ENCODE results near the gene TRIM2. TPM values are rescaled to one million over a fixed set of nuclear protein-coding genes. Genes with fewer than 3 reads are reported as not detected.

Gene TRIM2
- total and polyA plus RNA-seq, 9 donors = 9.5 to 57.5 (median 44.4) TPM

- DNase-seq = no peak
- 98 to 100% (median 99%) methylated on average over 2 of the region's 2 CpGs for WGBS, 3 donors
- H3K4me1 ChIP-seq (ENCODE audit: insufficient read depth) = no peaks in the 10 kb centered on the region
- H3K36me3 ChIP-seq = no peaks in the 10 kb centered on the region
- no peaks in the 10 kb centered on the region for H3K9me3 ChIP-seq
- TF ChIP-seq EP300 (IDR thresholded peaks at IDR 0.05) (no peak), POLR2A (IDR thresholded peaks at IDR 0.05) (no peak), CTCF (IDR thresholded peaks at IDR 0.05) (no peak)
- H3K27me3 ChIP-seq = no peaks in the 10 kb centered on the region
- H3K4me3 ChIP-seq = no peak overlapping the region
- H3K27ac ChIP-seq = no peak overlapping the region
- intact Hi-C loops (cut with DNase I) = no loop called here
Measured at GRCh38 chr4:153365003-153365402, 160.8 kb downstream of the TRIM2 start.

- H3K27me3 ChIP-seq = no peaks in the 10 kb centered on the region
- no peak overlapping the region for H3K27ac ChIP-seq
- intact Hi-C loops (cut with DNase I) = no loop called here
- DNase-seq = no peak
- no peaks in the 10 kb centered on the region for H3K36me3 ChIP-seq
- no peaks in the 10 kb centered on the region for H3K9me3 ChIP-seq
- no peak for TF ChIP-seq EP300 (IDR thresholded peaks at IDR 0.05)
- no peak for TF ChIP-seq POLR2A (IDR thresholded peaks at IDR 0.05)
- no peak for TF ChIP-seq CTCF (IDR thresholded peaks at IDR 0.05)
- 87 to 93% (median 88%) methylated on average over 1 of the region's 1 CpG for WGBS, 3 donors
- no peak overlapping the region for H3K4me3 ChIP-seq
- no peaks in the 10 kb centered on the region for H3K4me1 ChIP-seq (ENCODE audit: insufficient read depth)
Measured at GRCh38 chr4:153366486-153366885, 162.2 kb downstream of the TRIM2 start.

GRCh38 chr4:153367092-153367491 lies 162.8 kb downstream of the TRIM2 start:
- no peak for DNase-seq
- no peaks in the 10 kb centered on the region for H3K36me3 ChIP-seq
- no peak overlapping the region for H3K4me3 ChIP-seq
- H3K9me3 ChIP-seq = no peaks in the 10 kb centered on the region
- no peak for TF ChIP-seq CTCF (IDR thresholded peaks at IDR 0.05)
- TF ChIP-seq POLR2A (IDR thresholded peaks at IDR 0.05) = no peak
- TF ChIP-seq EP300 (IDR thresholded peaks at IDR 0.05) = no peak
- no peak overlapping the region for H3K27ac ChIP-seq
- no peaks in the 10 kb centered on the region for H3K27me3 ChIP-seq
- intact Hi-C loops (cut with DNase I) = no loop called here
- no peaks in the 10 kb centered on the region for H3K4me1 ChIP-seq (ENCODE audit: insufficient read depth)
- 88 to 94% (median 91%) methylated on average over 1 of the region's 1 CpG for WGBS, 3 donors

GRCh38 chr4:153369021-153369420 lies 164.8 kb downstream of the TRIM2 start:
- intact Hi-C loops (cut with DNase I) = no loop called here
- H3K4me1 ChIP-seq (ENCODE audit: insufficient read depth) = no peaks in the 10 kb centered on the region
- H3K27ac ChIP-seq = no peak overlapping the region
- TF ChIP-seq EP300 (IDR thresholded peaks at IDR 0.05) (no peak), POLR2A (IDR thresholded peaks at IDR 0.05) (no peak), CTCF (IDR thresholded peaks at IDR 0.05) (no peak)
- H3K27me3 ChIP-seq = no peaks in the 10 kb centered on the region
- 22 to 40% (median 24%) methylated on average over 1 of the region's 1 CpG for WGBS, 3 donors
- H3K36me3 ChIP-seq = no peaks in the 10 kb centered on the region
- H3K9me3 ChIP-seq = no peaks in the 10 kb centered on the region
- no peak for DNase-seq
- H3K4me3 ChIP-seq = no peak overlapping the region
